ENCODE results near the gene GRM7.

Gene GRM7

GRCh38 chr3:7307410-7307809 is 446.5 kb downstream of the GRM7 start:
- no peak for DNase-seq (ENCODE audit: low spot score)

GRCh38 chr3:7309641-7310102 is 448.8 kb downstream of the GRM7 start:
- DNase-seq (ENCODE audit: low spot score) = no peak

- no peak for DNase-seq (ENCODE audit: low spot score)
These were observed 454.1 kb downstream of the GRM7 start for GRCh38 chr3:7315037-7315436.

- no peak for DNase-seq (ENCODE audit: low spot score)
These were observed 462.2 kb downstream of the GRM7 start for GRCh38 chr3:7322957-7323669.

- no peak for DNase-seq (ENCODE audit: low spot score)
These were observed 467.4 kb downstream of the GRM7 start for GRCh38 chr3:7328339-7328738.

- DNase-seq (ENCODE audit: low spot score) = no peak
These were observed 471.8 kb downstream of the GRM7 start for GRCh38 chr3:7332696-7333095.

GRCh38 chr3:7333125-7333524 is 472.2 kb downstream of the GRM7 start:
- DNase-seq (ENCODE audit: low spot score) = no peak

GRCh38 chr3:7340795-7341194 is 479.9 kb downstream of the GRM7 start:
- no peak for DNase-seq (ENCODE audit: low spot score)

GRCh38 chr3:7346364-7346763 is 485.4 kb downstream of the GRM7 start:
- no peak for DNase-seq (ENCODE audit: low spot score)

- no peak for DNase-seq (ENCODE audit: low spot score)
These were observed 496.2 kb downstream of the GRM7 start for GRCh38 chr3:7357101-7357500.

GRCh38 chr3:7367968-7368367 is 507.1 kb downstream of the GRM7 start:
- no peak for DNase-seq (ENCODE audit: low spot score)

- DNase-seq (ENCODE audit: low spot score) = no peak
These were observed 507.7 kb downstream of the GRM7 start for GRCh38 chr3:7368597-7368996.

- no peak for DNase-seq (ENCODE audit: low spot score)
These were observed 511.0 kb downstream of the GRM7 start for GRCh38 chr3:7371693-7372572.

- DNase-seq (ENCODE audit: low spot score) = no peak
These were observed 516.2 kb downstream of the GRM7 start for GRCh38 chr3:7377103-7377502.

- DNase-seq (ENCODE audit: low spot score) = no peak
These were observed 520.8 kb downstream of the GRM7 start for GRCh38 chr3:7381741-7382140.

GRCh38 chr3:7382293-7383010 is 521.5 kb downstream of the GRM7 start:
- no peak for DNase-seq (ENCODE audit: low spot score)

GRCh38 chr3:7385635-7386034 is 524.7 kb downstream of the GRM7 start:
- no peak for DNase-seq (ENCODE audit: low spot score)

- DNase-seq (ENCODE audit: low spot score) = no peak
These were observed 527.1 kb downstream of the GRM7 start for GRCh38 chr3:7388026-7388425.

- DNase-seq (ENCODE audit: low spot score) = no peak
These were observed 531.3 kb downstream of the GRM7 start for GRCh38 chr3:7392206-7392605.

- no peak for DNase-seq (ENCODE audit: low spot score)
These were observed 533.2 kb downstream of the GRM7 start for GRCh38 chr3:7393944-7394605.

GRCh38 chr3:7396534-7396933 is 535.6 kb downstream of the GRM7 start:
- no peak for DNase-seq (ENCODE audit: low spot score)

- no peak for DNase-seq (ENCODE audit: low spot score)
These were observed 536.2 kb downstream of the GRM7 start for GRCh38 chr3:7397097-7397496.
